ENCODE data around the gene ADRB2.

DNA sequence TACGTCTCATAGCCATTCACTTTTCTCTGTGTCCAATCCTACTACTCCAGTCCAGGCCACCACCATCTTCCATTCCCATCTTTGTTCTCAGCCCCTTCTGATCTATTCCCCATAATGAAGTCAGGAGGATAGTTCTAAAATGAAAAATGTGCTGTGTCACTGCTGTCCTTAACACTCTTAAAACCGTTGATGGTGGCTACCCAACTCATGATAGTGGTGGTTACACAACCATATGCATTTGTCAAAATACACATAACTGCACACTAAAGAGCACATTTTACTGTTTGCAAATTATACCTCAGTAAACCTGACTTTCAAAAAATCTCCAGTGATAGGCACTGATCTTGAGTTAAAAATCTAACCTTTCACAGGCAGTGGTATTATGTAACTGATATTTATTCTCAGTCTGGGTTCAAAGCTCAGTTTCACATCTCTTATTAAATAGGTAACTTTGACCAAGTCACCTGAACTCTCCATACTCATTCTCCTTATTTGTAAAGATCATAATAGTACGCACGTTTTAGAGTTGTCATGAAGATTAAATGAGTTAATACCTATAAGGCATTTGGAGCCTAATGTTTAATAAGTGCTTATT is 24.6 kb upstream of the ADRB2 start:
- TF ChIP-seq, protein P1, sequence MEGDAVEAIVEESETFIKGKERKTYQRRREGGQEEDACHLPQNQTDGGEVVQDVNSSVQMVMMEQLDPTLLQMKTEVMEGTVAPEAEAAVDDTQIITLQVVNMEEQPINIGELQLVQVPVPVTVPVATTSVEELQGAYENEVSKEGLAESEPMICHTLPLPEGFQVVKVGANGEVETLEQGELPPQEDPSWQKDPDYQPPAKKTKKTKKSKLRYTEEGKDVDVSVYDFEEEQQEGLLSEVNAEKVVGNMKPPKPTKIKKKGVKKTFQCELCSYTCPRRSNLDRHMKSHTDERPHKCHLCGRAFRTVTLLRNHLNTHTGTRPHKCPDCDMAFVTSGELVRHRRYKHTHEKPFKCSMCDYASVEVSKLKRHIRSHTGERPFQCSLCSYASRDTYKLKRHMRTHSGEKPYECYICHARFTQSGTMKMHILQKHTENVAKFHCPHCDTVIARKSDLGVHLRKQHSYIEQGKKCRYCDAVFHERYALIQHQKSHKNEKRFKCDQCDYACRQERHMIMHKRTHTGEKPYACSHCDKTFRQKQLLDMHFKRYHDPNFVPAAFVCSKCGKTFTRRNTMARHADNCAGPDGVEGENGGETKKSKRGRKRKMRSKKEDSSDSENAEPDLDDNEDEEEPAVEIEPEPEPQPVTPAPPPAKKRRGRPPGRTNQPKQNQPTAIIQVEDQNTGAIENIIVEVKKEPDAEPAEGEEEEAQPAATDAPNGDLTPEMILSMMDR (IDR thresholded peaks at IDR 0.05): no peak
- no peak for TF ChIP-seq POLR2A (IDR thresholded peaks at IDR 0.05)
- no peak for TF ChIP-seq EP300 (IDR thresholded peaks at IDR 0.05)
- no peak for TF ChIP-seq POLR2AphosphoS5 (IDR thresholded peaks at IDR 0.05)

Data from stomach (tissue), 4 donors.